NB4 (cell line): ENCODE results near the gene CRAMP1.

ENCODE experiments used
- DNase-seq: peaks from one replicate; pipeline ENCODE4 v3.0.0; 2010; ENCODE audit warnings: low read depth
- H3K4me3 ChIP-seq: one replicate; pipeline ENCODE4 v1.5.1; 2011; ENCODE audit warnings: mild to moderate bottlenecking, low read depth, low read length, moderate library complexity
- MYC ChIP-seq: IDR thresholded peaks from 2 replicates; pipeline ENCODE4 v1.6.1; 2011; ENCODE audit warnings: low read depth, low read length
- POLR2A ChIP-seq: IDR thresholded peaks from 2 replicates; pipeline ENCODE4 v1.6.1; 2011; ENCODE audit warnings: mild to moderate bottlenecking; ENCODE audit not compliant: insufficient read length; ENCODE audit errors: extremely low read depth
- TF ChIP-seq, protein P1 (sequence below): IDR thresholded peaks from one replicate; pipeline ENCODE4 v1.5.1; 2012; ENCODE audit warnings: low read depth, low read length
- TF ChIP-seq, protein P2 (sequence below): IDR thresholded peaks from 2 replicates; pipeline ENCODE4 v1.6.1; 2011; ENCODE audit warnings: low read depth, low read length

The CRAMP1 gene

DNA sequence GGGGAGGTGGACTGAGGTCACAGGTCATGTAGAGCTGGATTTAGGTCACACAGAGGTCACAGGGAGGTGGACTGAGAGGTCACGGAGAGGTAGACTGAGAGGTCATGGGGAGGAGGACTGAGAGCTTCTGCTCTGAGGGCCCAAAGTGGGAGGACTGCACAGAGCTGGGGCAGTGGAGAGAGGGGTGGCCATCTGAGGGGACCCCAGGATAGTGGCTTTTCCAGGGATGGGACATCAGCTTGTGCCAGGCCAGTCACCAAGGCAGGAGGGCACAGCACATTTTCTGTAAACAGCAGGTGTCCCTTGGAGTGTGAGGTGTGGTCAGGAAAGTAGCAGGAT is 39.8 kb downstream of the CRAMP1 start:
- no peak for DNase-seq
- H3K4me3 ChIP-seq, result no peak overlapping the region
- TF ChIP-seq, protein P1, sequence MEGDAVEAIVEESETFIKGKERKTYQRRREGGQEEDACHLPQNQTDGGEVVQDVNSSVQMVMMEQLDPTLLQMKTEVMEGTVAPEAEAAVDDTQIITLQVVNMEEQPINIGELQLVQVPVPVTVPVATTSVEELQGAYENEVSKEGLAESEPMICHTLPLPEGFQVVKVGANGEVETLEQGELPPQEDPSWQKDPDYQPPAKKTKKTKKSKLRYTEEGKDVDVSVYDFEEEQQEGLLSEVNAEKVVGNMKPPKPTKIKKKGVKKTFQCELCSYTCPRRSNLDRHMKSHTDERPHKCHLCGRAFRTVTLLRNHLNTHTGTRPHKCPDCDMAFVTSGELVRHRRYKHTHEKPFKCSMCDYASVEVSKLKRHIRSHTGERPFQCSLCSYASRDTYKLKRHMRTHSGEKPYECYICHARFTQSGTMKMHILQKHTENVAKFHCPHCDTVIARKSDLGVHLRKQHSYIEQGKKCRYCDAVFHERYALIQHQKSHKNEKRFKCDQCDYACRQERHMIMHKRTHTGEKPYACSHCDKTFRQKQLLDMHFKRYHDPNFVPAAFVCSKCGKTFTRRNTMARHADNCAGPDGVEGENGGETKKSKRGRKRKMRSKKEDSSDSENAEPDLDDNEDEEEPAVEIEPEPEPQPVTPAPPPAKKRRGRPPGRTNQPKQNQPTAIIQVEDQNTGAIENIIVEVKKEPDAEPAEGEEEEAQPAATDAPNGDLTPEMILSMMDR, result no peak
- TF ChIP-seq, protein P2, sequence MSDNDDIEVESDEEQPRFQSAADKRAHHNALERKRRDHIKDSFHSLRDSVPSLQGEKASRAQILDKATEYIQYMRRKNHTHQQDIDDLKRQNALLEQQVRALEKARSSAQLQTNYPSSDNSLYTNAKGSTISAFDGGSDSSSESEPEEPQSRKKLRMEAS, result no peak

DNA sequence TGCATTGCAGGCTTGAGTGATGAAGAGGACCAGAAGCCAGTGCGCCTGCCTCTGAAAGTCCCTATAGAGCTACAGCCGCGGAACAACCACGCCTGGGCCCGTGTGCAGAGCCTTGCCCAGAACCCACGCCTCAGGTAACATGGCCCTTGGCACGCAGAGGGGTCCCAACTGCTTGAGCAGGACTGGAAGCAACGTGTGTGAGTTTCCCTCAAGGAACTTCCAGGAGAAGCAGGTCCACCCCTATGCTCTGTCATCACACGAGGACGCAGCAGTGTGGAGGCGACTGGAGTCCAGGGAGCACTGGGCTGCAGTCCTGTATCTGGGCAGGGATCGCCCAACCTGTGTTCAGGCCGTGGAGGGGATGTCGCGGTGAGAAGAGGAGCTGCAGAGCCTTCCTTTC is 40.9 kb downstream of the CRAMP1 start:
- no peak for DNase-seq
- TF ChIP-seq, protein P2, result no peak
- no peak for TF ChIP-seq MYC
- TF ChIP-seq POLR2A, result no peak
- TF ChIP-seq, protein P1, result no peak

DNA sequence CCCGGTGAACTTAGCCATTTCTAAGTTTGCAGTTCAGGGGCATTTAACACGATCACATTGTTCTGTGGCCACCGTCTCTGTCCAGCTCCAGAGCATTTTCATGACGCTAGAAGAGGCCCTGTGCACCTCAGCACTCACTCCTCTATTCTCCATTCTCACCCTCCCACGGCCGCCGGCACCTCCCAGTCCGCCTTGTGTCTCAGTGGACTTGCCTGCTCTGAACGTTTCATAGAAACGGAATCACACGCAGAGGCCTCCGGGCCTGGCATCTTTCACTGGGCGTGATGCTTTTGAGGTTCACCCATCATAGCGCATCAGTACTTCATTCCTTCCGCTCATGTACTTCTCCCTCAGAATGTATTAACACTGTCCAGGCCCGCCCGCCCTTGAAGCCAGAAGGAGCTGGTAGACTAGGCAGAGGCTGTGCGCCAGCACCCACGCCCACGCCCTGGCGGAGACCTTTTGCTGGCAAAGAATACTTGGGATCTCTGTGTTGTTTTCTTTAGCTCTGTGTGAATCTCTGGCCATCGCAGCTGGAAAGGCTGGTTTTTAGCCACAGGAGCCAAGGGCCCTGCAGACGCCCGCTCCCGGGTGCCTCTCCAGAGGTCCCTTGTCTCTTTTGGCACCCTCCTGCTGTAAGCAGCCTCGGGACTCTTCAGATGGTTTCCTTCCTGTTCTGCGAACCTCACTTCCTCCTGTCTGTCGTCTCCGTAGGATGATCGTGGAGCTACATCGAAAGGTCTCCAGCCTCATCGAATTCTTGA is 42.5 kb downstream of the CRAMP1 start:
- TF ChIP-seq POLR2A (no peak), MYC (no peak)
- TF ChIP-seq, protein P1, result no peak
- TF ChIP-seq, protein P2, result no peak
- no peak for DNase-seq

More for the DNA sequence above, 40.9 kb downstream of the CRAMP1 start:
- no peak overlapping the region for H3K4me3 ChIP-seq

DNA sequence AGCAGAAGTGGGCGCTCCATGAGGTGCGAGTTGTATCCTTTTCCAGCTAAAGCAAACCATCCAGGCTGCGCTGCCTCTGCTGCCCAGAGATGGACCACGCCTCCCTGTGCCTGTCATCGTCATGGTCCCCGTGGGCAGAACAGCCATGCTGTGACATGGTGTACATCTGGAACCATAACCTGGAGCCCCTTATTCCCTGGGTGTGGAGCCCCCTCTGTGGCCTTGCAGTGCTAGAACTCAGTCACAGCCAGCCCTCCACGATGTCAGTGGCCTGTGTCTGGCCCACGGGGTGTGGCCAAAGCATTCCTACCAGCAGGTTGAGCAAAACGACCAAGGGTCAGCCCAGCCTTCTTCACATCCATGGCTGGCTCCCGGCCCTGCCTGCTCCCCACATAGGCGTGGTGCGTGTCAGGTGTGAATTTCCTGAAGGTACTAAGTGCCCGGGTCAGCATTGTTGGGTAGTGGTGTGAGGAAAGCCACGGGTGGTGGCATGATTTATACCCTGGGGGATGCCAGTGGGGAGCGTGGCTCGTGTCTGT is 43.2 kb downstream of the CRAMP1 start:
- no peak for DNase-seq
- TF ChIP-seq POLR2A (no peak), MYC (no peak)
- TF ChIP-seq, protein P1, result no peak
- TF ChIP-seq, protein P2, result no peak
- H3K4me3 ChIP-seq, result no peak overlapping the region

More for the DNA sequence above, 42.5 kb downstream of the CRAMP1 start:
- no peak overlapping the region for H3K4me3 ChIP-seq

DNA sequence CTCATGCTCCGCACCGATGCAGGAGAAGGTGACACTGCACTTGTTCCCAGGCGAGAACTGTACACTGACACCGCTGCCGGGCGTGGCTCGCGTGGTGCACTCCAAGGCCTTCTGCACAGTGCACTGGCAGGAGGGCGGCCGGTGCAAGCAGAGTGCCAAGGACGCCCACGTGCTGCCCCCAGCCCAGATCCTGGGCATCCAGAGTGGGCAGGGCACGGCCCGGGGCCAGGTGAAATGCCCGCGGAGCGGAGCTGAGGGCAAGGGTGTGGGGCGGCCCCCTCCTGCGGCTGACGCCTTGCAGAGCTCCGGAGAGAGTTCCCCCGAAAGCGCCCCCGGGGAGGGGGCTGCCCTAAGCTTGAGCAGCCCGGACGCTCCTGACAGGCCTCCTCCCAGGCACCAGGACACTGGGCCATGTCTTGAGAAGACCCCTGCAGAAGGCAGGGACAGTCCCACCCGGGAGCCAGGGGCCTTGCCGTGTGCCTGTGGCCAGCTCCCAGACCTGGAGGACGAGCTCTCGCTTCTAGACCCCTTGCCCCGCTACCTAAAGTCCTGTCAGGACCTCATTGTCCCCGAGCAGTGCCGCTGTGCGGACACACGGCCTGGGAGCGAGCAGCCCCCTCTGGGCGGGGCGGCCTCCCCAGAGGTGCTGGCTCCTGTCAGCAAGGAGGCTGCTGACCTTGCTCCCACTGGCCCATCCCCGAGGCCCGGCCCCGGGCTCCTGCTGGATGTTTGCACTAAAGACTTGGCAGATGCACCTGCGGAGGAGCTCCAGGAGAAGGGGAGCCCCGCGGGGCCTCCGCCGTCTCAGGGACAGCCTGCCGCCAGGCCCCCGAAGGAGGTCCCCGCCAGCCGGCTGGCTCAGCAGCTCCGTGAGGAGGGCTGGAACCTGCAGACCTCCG is 44.0 kb downstream of the CRAMP1 start:
- no peak for DNase-seq
- TF ChIP-seq, protein P2, result no peak
- TF ChIP-seq POLR2A (no peak), MYC (no peak)
- TF ChIP-seq, protein P1, result no peak
- H3K4me3 ChIP-seq, result no peak overlapping the region
